MM.1S (cell line): ENCODE data around the gene ZNF208.

Experiments
- DNase-seq: peaks from one replicate; pipeline ENCODE4 v3.0.0-alpha.2; 2015
- H2AFZ ChIP-seq: fragments of 300-600 bp; sonication (generic); 2 replicates; pipeline ENCODE4 v1.6.0; 2016; ENCODE audit warnings: antibody characterized with exemption, low read length
- H3F3A ChIP-seq: fragments of 300-600 bp; sonication (generic); 2 replicates; pipeline ENCODE4 v1.6.1; 2016; ENCODE audit warnings: mild to moderate bottlenecking, antibody characterized with exemption, low read length, moderate library complexity, mixed read lengths; ENCODE audit not compliant: insufficient read depth
- H3K27ac ChIP-seq: fragments of 300-600 bp; sonication (generic); 2 replicates; pipeline ENCODE4 v1.5.1; 2016; ENCODE audit warnings: mild to moderate bottlenecking, low read length
- H3K27me3 ChIP-seq: fragments of 300-600 bp; sonication (generic); replicated peaks from 2 replicates; pipeline ENCODE4 v1.6.0; 2016; ENCODE audit warnings: low read length; ENCODE audit not compliant: insufficient read depth
- H3K36me3 ChIP-seq: fragments of 300-600 bp; sonication (generic); replicated peaks from 2 replicates; pipeline ENCODE4 v1.6.1; 2016; ENCODE audit warnings: mild to moderate bottlenecking, low read length, mixed read lengths; ENCODE audit not compliant: insufficient read depth
- H3K4me1 ChIP-seq: fragments of 300-600 bp; sonication (generic); 2 replicates; pipeline ENCODE4 v1.6.1; 2016; ENCODE audit warnings: low read length, mixed read lengths
- H3K4me2 ChIP-seq: fragments of 300-600 bp; sonication (generic); 2 replicates; pipeline ENCODE4 v1.6.0; 2016; ENCODE audit warnings: low read depth, low read length
- H3K4me3 ChIP-seq: fragments of 300-600 bp; sonication (generic); 2 replicates; pipeline ENCODE4 v1.5.1; 2016; ENCODE audit warnings: low read length, mixed read lengths
- H3K79me2 ChIP-seq: fragments of 300-600 bp; sonication (generic); 2 replicates; pipeline ENCODE4 v1.6.1; 2016; ENCODE audit warnings: mixed run types, low read length, mixed read lengths
- H3K9ac ChIP-seq: fragments of 300-600 bp; sonication (generic); 2 replicates; pipeline ENCODE4 v1.6.1; 2016; ENCODE audit warnings: low read length, mixed read lengths
- H3K9me2 ChIP-seq: fragments of 300-600 bp; sonication (generic); replicated peaks from 2 replicates; pipeline ENCODE4 v1.6.1; 2016; ENCODE audit warnings: mild to moderate bottlenecking, low read length, mixed read lengths; ENCODE audit not compliant: insufficient read depth
- H3K9me3 ChIP-seq: fragments of 300-600 bp; sonication (generic); replicated peaks from 2 replicates; pipeline ENCODE4 v1.6.1; 2016; ENCODE audit warnings: mild to moderate bottlenecking, low read length, mixed read lengths; ENCODE audit not compliant: insufficient read depth
- H4K20me1 ChIP-seq: fragments of 300-600 bp; sonication (generic); 2 replicates; pipeline ENCODE4 v1.6.1; 2016; ENCODE audit warnings: mild to moderate bottlenecking, low read length, moderate library complexity, mixed read lengths; ENCODE audit not compliant: insufficient read depth
- CTCF ChIP-seq: fragments of 300-600 bp; sonication (generic); IDR thresholded peaks from 2 replicates; pipeline ENCODE4 v1.5.1; 2016; ENCODE audit warnings: antibody characterized with exemption, low read length, mixed read lengths
- EZH2 ChIP-seq: fragments of 300-600 bp; sonication (generic); optimal IDR thresholded peaks from 2 replicates; pipeline ENCODE3; 2017; ENCODE audit warnings: low read depth, mild to moderate bottlenecking, antibody characterized with exemption, low read length, mixed read lengths
- EZH2phosphoT487 ChIP-seq: fragments of 300-600 bp; sonication (generic); IDR thresholded peaks from 2 replicates; pipeline ENCODE4 v1.6.1; 2018; ENCODE audit warnings: antibody characterized with exemption, low read length

ZNF208 gene

DNA sequence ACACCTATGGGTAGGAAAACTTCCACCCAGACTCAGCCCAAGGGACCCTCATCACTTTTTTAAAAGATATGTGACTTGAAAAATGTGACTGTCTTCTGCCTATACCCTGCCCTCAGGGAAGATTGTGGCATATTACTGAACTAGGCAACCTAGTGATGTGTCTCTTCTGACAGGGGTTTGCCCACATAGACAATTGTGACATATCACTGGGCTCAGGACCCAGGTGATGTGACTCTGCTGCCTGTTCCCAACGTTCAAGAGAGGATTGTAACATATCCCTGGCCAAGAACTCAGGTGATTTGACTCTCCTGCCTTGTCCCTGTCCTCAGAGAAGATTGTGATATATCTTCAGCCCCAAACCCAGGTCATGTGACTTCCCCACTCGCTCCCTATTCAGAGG is 88.5 kb downstream of the ZNF208 start:
- H3F3A ChIP-seq, result no peaks in the 10 kb centered on the region
- H3K9me2 ChIP-seq, result no peaks in the 10 kb centered on the region
- no peak overlapping the region for H3K27ac ChIP-seq
- no peak overlapping the region for H2AFZ ChIP-seq
- no peak for DNase-seq
- H3K79me2 ChIP-seq, result no peaks in the 10 kb centered on the region
- H3K9me3 ChIP-seq, result no peaks in the 10 kb centered on the region
- H3K9ac ChIP-seq, result no peak overlapping the region
- H3K4me3 ChIP-seq, result no peak overlapping the region
- no peaks in the 10 kb centered on the region for H3K4me1 ChIP-seq
- H3K27me3 ChIP-seq, result no peaks in the 10 kb centered on the region
- no peaks in the 10 kb centered on the region for H3K36me3 ChIP-seq
- H3K4me2 ChIP-seq, result no peak overlapping the region
- H4K20me1 ChIP-seq, result no peaks in the 10 kb centered on the region
- TF ChIP-seq CTCF (no peak), EZH2phosphoT487 (no peak), EZH2 (no peak)

GRCh38 chr19:21921691-21922180 is 89.0 kb downstream of the ZNF208 start:
- no peaks in the 10 kb centered on the region for H3K4me1 ChIP-seq
- no peaks in the 10 kb centered on the region for H3K27me3 ChIP-seq
- H3K27ac ChIP-seq, result no peak overlapping the region
- no peaks in the 10 kb centered on the region for H3K36me3 ChIP-seq
- no peaks in the 10 kb centered on the region for H4K20me1 ChIP-seq
- no peaks in the 10 kb centered on the region for H3K9me2 ChIP-seq
- H3F3A ChIP-seq, result no peaks in the 10 kb centered on the region
- TF ChIP-seq CTCF, result no peak
- TF ChIP-seq EZH2, result no peak
- TF ChIP-seq EZH2phosphoT487, result no peak
- no peaks in the 10 kb centered on the region for H3K9me3 ChIP-seq
- no peak overlapping the region for H2AFZ ChIP-seq
- H3K9ac ChIP-seq, result no peak overlapping the region
- no peak for DNase-seq
- H3K79me2 ChIP-seq, result no peaks in the 10 kb centered on the region
- no peak overlapping the region for H3K4me2 ChIP-seq
- no peak overlapping the region for H3K4me3 ChIP-seq

DNA sequence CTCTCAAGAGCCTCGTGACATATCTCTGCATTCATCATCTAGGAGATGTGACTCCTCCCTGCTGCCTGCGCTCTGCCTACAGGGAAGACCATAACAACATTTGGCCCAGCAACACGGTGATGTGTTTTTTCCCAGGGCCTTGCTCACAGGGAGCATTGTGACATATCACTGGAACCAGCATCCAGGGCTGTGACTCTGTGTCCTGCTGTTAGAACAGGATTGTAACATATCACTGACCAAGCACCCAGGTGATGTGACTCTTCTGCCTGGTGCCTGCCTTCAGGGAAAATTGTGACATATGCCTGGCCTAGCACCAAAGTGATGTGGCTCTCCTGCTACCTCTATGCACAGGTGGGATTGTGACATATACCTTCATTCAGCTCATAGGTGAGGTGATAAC is 95.3 kb downstream of the ZNF208 start:
- no peak overlapping the region for H3K4me3 ChIP-seq
- no peak for TF ChIP-seq CTCF
- no peak for TF ChIP-seq EZH2
- TF ChIP-seq EZH2phosphoT487, result no peak
- H3K27ac ChIP-seq, result no peak overlapping the region
- no peaks in the 10 kb centered on the region for H3K79me2 ChIP-seq
- H2AFZ ChIP-seq, result no peak overlapping the region
- no peaks in the 10 kb centered on the region for H3F3A ChIP-seq
- H3K27me3 ChIP-seq, result no peaks in the 10 kb centered on the region
- no peaks in the 10 kb centered on the region for H3K9me2 ChIP-seq
- no peaks in the 10 kb centered on the region for H3K36me3 ChIP-seq
- no peaks in the 10 kb centered on the region for H4K20me1 ChIP-seq
- no peaks in the 10 kb centered on the region for H3K9me3 ChIP-seq
- no peaks in the 10 kb centered on the region for H3K4me1 ChIP-seq
- no peak overlapping the region for H3K9ac ChIP-seq
- DNase-seq, result no peak
- no peak overlapping the region for H3K4me2 ChIP-seq
